SK-N-SH (cell line): ENCODE data around the gene LY6G5C. TPM values are rescaled to one million over a fixed set of nuclear protein-coding genes. Genes with fewer than 3 reads are reported as not detected.
A peak's percentile ranks its signal among the peaks of the same experiment; 100 is the strongest.

Source experiments
- CTCF ChIA-PET: fragments of 300-600, 350-600 bp; formaldehyde crosslinking; extraction: SDS; loops from one replicate; lab custom pipeline; 2021; lab: Yijun Ruan, JAX
- POLR2A ChIA-PET: fragments of 350-600 bp; sonication (Branson Sonifier 250); formaldehyde crosslinking; extraction: SDS; loops from one replicate; lab custom pipeline; 2020; ENCODE audit warnings: antibody characterized with exemption, inconsistent platforms; lab: Yijun Ruan, JAX
- DNase-seq: peaks from one replicate; pipeline ENCODE4 v3.0.0; 2012
- H2AFZ ChIP-seq: fragments of 200-600 bp; sonication (generic); 2 replicates; pipeline ENCODE4 v1.8.1; 2016; ENCODE audit warnings: antibody characterized with exemption, mild to moderate bottlenecking, low read depth
- H3F3A ChIP-seq: fragments of 200-600 bp; sonication (generic); replicated peaks from 2 replicates; pipeline ENCODE3; 2016; ENCODE audit warnings: antibody characterized with exemption, mild to moderate bottlenecking; ENCODE audit not compliant: insufficient read depth
- H3K27ac ChIP-seq, 2 experiments: fragments of 200-500 bp in 1 of 2; fragments of 200-600 bp in 1 of 2; sonication (Bioruptor generic) in 1 of 2; sonication (generic), shearing (Covaris generic) in 1 of 2; 2 replicates each; pipeline versions ENCODE4 v1.5.1 to v1.6.1; 2014 to 2016; ENCODE audit warnings: low read depth in 2 of 2, inconsistent platforms in 1 of 2, low read length in 1 of 2, mild to moderate bottlenecking in 1 of 2, mixed read lengths in 1 of 2
- H3K27me3 ChIP-seq: fragments of 200-600 bp; sonication (generic), shearing (Covaris generic); 2 replicates; pipeline ENCODE4 v1.6.1; 2016; ENCODE audit warnings: mixed run types; ENCODE audit not compliant: insufficient read depth
- H3K36me3 ChIP-seq, 2 experiments: fragments of 200-500 bp in 1 of 2; fragments of 200-600 bp in 1 of 2; sonication (Bioruptor generic) in 1 of 2; sonication (generic) in 1 of 2; replicated peaks in 1 of 2; 2 replicates each; pipeline versions ENCODE3 to v1.5.1; 2014 to 2016; ENCODE audit warnings: low read length in 1 of 2, mild to moderate bottlenecking in 1 of 2; ENCODE audit not compliant: insufficient read depth in 2 of 2, control insufficient read depth in 1 of 2
- H3K4me1 ChIP-seq, 2 experiments: fragments of 200-500 bp in 1 of 2; fragments of 200-600 bp in 1 of 2; sonication (Bioruptor generic) in 1 of 2; sonication (generic), shearing (Covaris generic) in 1 of 2; 2 replicates each; pipeline versions ENCODE4 v1.5.1 to v1.6.1; 2014 to 2016; ENCODE audit warnings: low read depth in 1 of 2, low read length in 1 of 2, mixed run types in 1 of 2; ENCODE audit not compliant: insufficient read depth in 2 of 2, control insufficient read depth in 1 of 2
- H3K4me2 ChIP-seq: fragments of 200-600 bp; sonication (generic), shearing (Covaris generic); 2 replicates; pipeline ENCODE4 v1.6.1; 2017; ENCODE audit warnings: mixed run types
- H3K4me3 ChIP-seq, 2 experiments: fragments of 200-500 bp in 1 of 2; fragments of 200-600 bp in 1 of 2; sonication (Bioruptor generic) in 1 of 2; sonication (generic), shearing (Covaris generic) in 1 of 2; 2 replicates each; pipeline versions ENCODE4 v1.5.1 to v1.8.1; 2014 to 2016; ENCODE audit warnings: low read depth in 2 of 2, inconsistent platforms in 1 of 2, low read length in 1 of 2, mild to moderate bottlenecking in 1 of 2, mixed read lengths in 1 of 2, moderate library complexity in 1 of 2
- H3K79me2 ChIP-seq: fragments of 200-600 bp; sonication (generic); 2 replicates; pipeline ENCODE4 v1.8.1; 2017; ENCODE audit warnings: mild to moderate bottlenecking; ENCODE audit not compliant: insufficient read depth
- H3K9ac ChIP-seq: fragments of 200-600 bp; sonication (generic); 2 replicates; pipeline ENCODE4 v1.6.1; 2017; ENCODE audit warnings: mixed run types
- H3K9me2 ChIP-seq: fragments of 200-600 bp; sonication (generic); 2 replicates; pipeline ENCODE4 v1.6.1; 2017; ENCODE audit warnings: mixed run types
- H3K9me3 ChIP-seq: fragments of 200-600 bp; sonication (generic); 2 replicates; pipeline ENCODE4 v1.6.1; 2017; ENCODE audit warnings: mixed run types, mild to moderate bottlenecking, moderate library complexity
- H4K20me1 ChIP-seq: fragments of 200-600 bp; sonication (generic); 2 replicates; pipeline ENCODE4 v1.6.1; 2017; ENCODE audit warnings: mild to moderate bottlenecking, mixed run types; ENCODE audit not compliant: insufficient read depth
- CHD2 ChIP-seq: fragments of 150-350 bp; IDR thresholded peaks from 2 replicates; pipeline ENCODE4 v1.6.1; 2018; ENCODE audit warnings: low read length; ENCODE audit not compliant: partially characterized antibody
- ELF1 ChIP-seq: IDR thresholded peaks from 2 replicates; pipeline ENCODE4 v1.4.0; 2012
- EP300 ChIP-seq, 2 experiments: IDR thresholded peaks; 2 replicates each; pipeline versions ENCODE4 v1.4.0 to v1.6.1; 2012; ENCODE audit warnings: borderline replicate concordance in 1 of 2, low read depth in 1 of 2, low read length in 1 of 2
- FOSL2 ChIP-seq: IDR thresholded peaks from 2 replicates; pipeline ENCODE4 v1.4.0; 2012; ENCODE audit warnings: low read depth, mild to moderate bottlenecking, moderate library complexity, borderline replicate concordance
- FOXJ3 ChIP-seq: sonication (generic); formaldehyde crosslinking; IDR thresholded peaks from 2 replicates; pipeline ENCODE4 v1.5.1; 2020; ENCODE audit warnings: mild to moderate bottlenecking, missing genetic modification reagents
- GABPA ChIP-seq: IDR thresholded peaks from 2 replicates; pipeline ENCODE4 v1.4.0; 2012; ENCODE audit warnings: low read depth, mild to moderate bottlenecking
- MEF2A ChIP-seq: IDR thresholded peaks from 2 replicates; pipeline ENCODE4 v1.4.0; 2012; ENCODE audit warnings: low read depth, borderline replicate concordance
- NRF1 ChIP-seq: IDR thresholded peaks from 2 replicates; pipeline ENCODE4 v1.6.1; 2012; ENCODE audit warnings: low read depth, mild to moderate bottlenecking, low read length
- SIN3A ChIP-seq: IDR thresholded peaks from 2 replicates; pipeline ENCODE4 v1.6.1; 2012; ENCODE audit warnings: low read depth, mild to moderate bottlenecking, low read length, moderate library complexity, borderline replicate concordance
- SMC3 ChIP-seq: IDR thresholded peaks from 2 replicates; pipeline ENCODE4 v1.6.1; 2012; ENCODE audit warnings: low read depth, low read length, improper control_type of control experiment
- TAF1 ChIP-seq: IDR thresholded peaks from 2 replicates; pipeline ENCODE4 v1.6.1; 2012; ENCODE audit warnings: low read depth, mild to moderate bottlenecking, low read length, moderate library complexity, borderline replicate concordance
- TCF12 ChIP-seq: IDR thresholded peaks from 2 replicates; pipeline ENCODE4 v1.4.0; 2012
- TEAD4 ChIP-seq: IDR thresholded peaks from 2 replicates; pipeline ENCODE4 v1.4.0; 2012; ENCODE audit warnings: mild to moderate bottlenecking, borderline replicate concordance; ENCODE audit not compliant: insufficient read depth
- WGBS: methylation state at CpG from one replicate; pipeline ENCODE4 v1.1.6; 2017; ENCODE audit warnings: low lambda C conversion rate; 5-methylcytosine and 5-hydroxymethylcytosine counted together
- polyA plus RNA-seq, 3 experiments: library from polyadenylated mRNA; depleted of rRNA; stranded (reverse); fragments of >200 nt; gene quantifications; 2 replicates each; pipeline ENCODE4 v1.2.3, GENCODE V29; 2012
- TF ChIP-seq, protein P1 (sequence below): IDR thresholded peaks from 2 replicates; pipeline ENCODE4; 2012
- TF ChIP-seq, protein P2 (sequence below): IDR thresholded peaks from 2 replicates; pipeline ENCODE4 v1.4.0; 2012; ENCODE audit warnings: low read depth
- TF ChIP-seq, protein P3 (sequence below): IDR thresholded peaks from 2 replicates; pipeline ENCODE4 v1.4.0; 2012; ENCODE audit warnings: low read depth, borderline replicate concordance
- TF ChIP-seq, protein P4 (sequence below): fragments of 200-600 bp; sonication (generic); IDR thresholded peaks from 2 replicates; pipeline ENCODE4 v1.6.1; 2017; ENCODE audit warnings: antibody characterized with exemption, mild to moderate bottlenecking, moderate library complexity
- TF ChIP-seq, protein P5 (sequence below): IDR thresholded peaks from 2 replicates; pipeline ENCODE4 v1.6.1; 2012; ENCODE audit warnings: mild to moderate bottlenecking, low read depth, low read length, moderate library complexity

The LY6G5C gene
- polyA plus RNA-seq, 1 of the 3 experiments (the other 2 are of a cell fraction) = 1.1 TPM

DNA sequence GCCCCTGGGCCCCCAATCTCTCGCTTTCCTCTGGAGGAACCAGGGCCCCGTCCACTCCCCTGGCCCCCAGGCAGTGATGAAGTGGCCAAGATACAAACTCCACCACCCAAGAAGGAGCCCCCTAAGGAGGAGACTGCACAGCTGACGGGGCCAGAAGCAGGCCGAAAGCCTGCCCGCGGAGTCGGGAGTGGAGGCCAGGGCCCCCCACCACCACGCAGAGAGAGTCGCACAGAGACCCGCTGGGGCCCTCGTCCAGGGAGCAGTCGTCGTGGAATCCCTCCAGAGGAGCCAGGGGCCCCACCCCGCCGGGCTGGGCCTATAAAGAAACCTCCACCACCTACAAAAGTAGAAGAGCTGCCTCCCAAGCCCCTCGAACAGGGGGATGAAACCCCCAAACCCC, 49.7 kb downstream of the LY6G5C start (continued):
- TF ChIP-seq, protein P1, sequence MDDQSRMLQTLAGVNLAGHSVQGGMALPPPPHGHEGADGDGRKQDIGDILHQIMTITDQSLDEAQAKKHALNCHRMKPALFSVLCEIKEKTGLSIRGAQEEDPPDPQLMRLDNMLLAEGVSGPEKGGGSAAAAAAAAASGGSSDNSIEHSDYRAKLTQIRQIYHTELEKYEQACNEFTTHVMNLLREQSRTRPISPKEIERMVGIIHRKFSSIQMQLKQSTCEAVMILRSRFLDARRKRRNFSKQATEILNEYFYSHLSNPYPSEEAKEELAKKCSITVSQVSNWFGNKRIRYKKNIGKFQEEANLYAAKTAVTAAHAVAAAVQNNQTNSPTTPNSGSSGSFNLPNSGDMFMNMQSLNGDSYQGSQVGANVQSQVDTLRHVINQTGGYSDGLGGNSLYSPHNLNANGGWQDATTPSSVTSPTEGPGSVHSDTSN = no peak
- TF ChIP-seq SIN3A = no peak

DNA sequence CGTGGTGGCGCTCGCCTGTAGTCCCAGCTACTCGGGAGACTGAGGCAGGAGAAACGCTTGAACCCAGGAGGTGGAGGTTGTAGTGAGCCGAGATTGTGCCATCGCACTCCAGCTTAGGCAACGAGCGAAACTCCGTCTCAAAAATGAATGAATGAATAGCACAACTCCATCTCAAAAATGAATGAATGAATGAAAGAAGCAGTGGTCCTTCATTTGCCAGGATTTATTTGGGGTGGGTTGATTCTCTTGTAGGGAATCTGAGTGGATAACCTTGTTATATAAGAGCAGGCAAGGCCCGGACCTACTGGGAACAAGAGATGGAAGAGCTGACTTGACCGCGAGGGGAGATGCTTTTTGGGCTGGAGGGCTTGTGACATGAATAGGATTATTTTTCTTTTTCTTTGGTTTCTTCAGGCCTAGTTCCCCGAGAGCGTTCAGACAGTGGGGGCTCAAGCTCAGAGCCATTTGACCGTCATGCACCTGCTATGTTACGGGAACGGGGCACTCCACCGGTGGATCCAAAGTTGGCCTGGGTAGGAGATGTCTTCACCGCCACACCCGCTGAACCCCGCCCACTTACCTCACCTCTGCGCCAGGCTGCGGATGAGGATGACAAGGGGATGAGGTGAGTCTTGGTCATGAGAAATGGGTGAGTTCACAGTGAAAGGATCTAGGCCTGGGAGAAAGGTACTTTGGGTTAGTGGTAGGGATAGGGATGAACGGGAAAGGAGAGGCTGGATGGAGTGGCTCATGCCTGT, 50.5 kb downstream of the LY6G5C start:
- POLR2A ChIA-PET = interaction anchor here (1.5 kb wide), 1 partner anchor 10 kb away, joined by 3 read pairs; the partner anchor contains the start of gene PRRC2A
- H3K36me3 ChIP-seq = peaks cover 74 to 98% of the 10 kb centered on the region in 2 experiments

More for the DNA sequence above, 50.5 kb downstream of the LY6G5C start:
- Histone ChIP-seq H4K20me1 (peaks cover 19% of the 10 kb centered on the region; the same call in 1 of the 2 replicates), H3K27ac (no peak overlapping the region), H3K79me2 (peaks cover 36% of the 10 kb centered on the region), H3K9ac (no peak overlapping the region), H2AFZ (no peak overlapping the region), H3K4me2 (no peak overlapping the region), H3K27me3 (no peaks in the 10 kb centered on the region), H3F3A (peaks cover 20% of the 10 kb centered on the region), H3K9me3 (no peaks in the 10 kb centered on the region), H3K4me3 (no peak overlapping the region), H3K9me2 (no peaks in the 10 kb centered on the region), H3K4me1 (no peaks in the 10 kb centered on the region; a peak in 1 of 4 replicates)
- TF ChIP-seq TAF1 = no peak
- TF ChIP-seq, protein P2, sequence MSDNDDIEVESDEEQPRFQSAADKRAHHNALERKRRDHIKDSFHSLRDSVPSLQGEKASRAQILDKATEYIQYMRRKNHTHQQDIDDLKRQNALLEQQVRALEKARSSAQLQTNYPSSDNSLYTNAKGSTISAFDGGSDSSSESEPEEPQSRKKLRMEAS = no peak
- TF ChIP-seq TCF12 = no peak
- TF ChIP-seq, protein P1 = no peak
- TF ChIP-seq SMC3 = no peak
- TF ChIP-seq, protein P3, sequence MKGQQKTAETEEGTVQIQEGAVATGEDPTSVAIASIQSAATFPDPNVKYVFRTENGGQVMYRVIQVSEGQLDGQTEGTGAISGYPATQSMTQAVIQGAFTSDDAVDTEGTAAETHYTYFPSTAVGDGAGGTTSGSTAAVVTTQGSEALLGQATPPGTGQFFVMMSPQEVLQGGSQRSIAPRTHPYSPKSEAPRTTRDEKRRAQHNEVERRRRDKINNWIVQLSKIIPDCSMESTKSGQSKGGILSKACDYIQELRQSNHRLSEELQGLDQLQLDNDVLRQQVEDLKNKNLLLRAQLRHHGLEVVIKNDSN = no peak
- no peak for TF ChIP-seq GABPA
- no peak for TF ChIP-seq FOXJ3
- no peak for TF ChIP-seq CHD2
- no peak for TF ChIP-seq ELF1
- TF ChIP-seq, protein P4, sequence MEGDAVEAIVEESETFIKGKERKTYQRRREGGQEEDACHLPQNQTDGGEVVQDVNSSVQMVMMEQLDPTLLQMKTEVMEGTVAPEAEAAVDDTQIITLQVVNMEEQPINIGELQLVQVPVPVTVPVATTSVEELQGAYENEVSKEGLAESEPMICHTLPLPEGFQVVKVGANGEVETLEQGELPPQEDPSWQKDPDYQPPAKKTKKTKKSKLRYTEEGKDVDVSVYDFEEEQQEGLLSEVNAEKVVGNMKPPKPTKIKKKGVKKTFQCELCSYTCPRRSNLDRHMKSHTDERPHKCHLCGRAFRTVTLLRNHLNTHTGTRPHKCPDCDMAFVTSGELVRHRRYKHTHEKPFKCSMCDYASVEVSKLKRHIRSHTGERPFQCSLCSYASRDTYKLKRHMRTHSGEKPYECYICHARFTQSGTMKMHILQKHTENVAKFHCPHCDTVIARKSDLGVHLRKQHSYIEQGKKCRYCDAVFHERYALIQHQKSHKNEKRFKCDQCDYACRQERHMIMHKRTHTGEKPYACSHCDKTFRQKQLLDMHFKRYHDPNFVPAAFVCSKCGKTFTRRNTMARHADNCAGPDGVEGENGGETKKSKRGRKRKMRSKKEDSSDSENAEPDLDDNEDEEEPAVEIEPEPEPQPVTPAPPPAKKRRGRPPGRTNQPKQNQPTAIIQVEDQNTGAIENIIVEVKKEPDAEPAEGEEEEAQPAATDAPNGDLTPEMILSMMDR = no peak
- no peak for TF ChIP-seq TEAD4
- no peak for TF ChIP-seq NRF1
- TF ChIP-seq EP300 (IDR thresholded peaks at IDR 0.05; ENCODE audit: borderline replicate concordance in 1 of 2, low read depth in 1 of 2, low read length in 1 of 2) = no peak
- TF ChIP-seq FOSL2 = no peak
- no peak for TF ChIP-seq SIN3A
- TF ChIP-seq MEF2A = no peak
- TF ChIP-seq, protein P5, sequence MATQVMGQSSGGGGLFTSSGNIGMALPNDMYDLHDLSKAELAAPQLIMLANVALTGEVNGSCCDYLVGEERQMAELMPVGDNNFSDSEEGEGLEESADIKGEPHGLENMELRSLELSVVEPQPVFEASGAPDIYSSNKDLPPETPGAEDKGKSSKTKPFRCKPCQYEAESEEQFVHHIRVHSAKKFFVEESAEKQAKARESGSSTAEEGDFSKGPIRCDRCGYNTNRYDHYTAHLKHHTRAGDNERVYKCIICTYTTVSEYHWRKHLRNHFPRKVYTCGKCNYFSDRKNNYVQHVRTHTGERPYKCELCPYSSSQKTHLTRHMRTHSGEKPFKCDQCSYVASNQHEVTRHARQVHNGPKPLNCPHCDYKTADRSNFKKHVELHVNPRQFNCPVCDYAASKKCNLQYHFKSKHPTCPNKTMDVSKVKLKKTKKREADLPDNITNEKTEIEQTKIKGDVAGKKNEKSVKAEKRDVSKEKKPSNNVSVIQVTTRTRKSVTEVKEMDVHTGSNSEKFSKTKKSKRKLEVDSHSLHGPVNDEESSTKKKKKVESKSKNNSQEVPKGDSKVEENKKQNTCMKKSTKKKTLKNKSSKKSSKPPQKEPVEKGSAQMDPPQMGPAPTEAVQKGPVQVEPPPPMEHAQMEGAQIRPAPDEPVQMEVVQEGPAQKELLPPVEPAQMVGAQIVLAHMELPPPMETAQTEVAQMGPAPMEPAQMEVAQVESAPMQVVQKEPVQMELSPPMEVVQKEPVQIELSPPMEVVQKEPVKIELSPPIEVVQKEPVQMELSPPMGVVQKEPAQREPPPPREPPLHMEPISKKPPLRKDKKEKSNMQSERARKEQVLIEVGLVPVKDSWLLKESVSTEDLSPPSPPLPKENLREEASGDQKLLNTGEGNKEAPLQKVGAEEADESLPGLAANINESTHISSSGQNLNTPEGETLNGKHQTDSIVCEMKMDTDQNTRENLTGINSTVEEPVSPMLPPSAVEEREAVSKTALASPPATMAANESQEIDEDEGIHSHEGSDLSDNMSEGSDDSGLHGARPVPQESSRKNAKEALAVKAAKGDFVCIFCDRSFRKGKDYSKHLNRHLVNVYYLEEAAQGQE = no peak
- CTCF ChIA-PET = interaction anchor here (1.0 to 1.4 kb wide), 2 partner anchors 19 to 84 kb away, joined by 3 to 4 read pairs; partner anchors contain the start of gene ATP6V1G2
- DNase-seq = peak; percentile 16
- WGBS = 96% methylated on average over 23 of the region's 25 CpGs
